ENCODE measurements around the gene SLC7A4. TPM values are rescaled to one million over a fixed set of nuclear protein-coding genes. Genes with fewer than 3 reads are reported as not detected.

The SLC7A4 gene, protein sequence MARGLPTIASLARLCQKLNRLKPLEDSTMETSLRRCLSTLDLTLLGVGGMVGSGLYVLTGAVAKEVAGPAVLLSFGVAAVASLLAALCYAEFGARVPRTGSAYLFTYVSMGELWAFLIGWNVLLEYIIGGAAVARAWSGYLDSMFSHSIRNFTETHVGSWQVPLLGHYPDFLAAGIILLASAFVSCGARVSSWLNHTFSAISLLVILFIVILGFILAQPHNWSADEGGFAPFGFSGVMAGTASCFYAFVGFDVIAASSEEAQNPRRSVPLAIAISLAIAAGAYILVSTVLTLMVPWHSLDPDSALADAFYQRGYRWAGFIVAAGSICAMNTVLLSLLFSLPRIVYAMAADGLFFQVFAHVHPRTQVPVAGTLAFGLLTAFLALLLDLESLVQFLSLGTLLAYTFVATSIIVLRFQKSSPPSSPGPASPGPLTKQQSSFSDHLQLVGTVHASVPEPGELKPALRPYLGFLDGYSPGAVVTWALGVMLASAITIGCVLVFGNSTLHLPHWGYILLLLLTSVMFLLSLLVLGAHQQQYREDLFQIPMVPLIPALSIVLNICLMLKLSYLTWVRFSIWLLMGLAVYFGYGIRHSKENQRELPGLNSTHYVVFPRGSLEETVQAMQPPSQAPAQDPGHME
- not detected in 2 replicates for total RNA-seq

GRCh38 chr22:21032037-21032867 is at the start of gene SLC7A4:
Gene SLC7A4 (minus strand): TSS chr22:21032561. CDS start chr22:21031812, 749 bp downstream.

GRCh38 chr22:21045585-21046294 is 13.4 kb upstream of the SLC7A4 start, which contains the start of gene LRRC74B:
Gene LRRC74B (plus strand): TSS chr22:21045946. CDS start chr22:21045987, 41 bp downstream.

DNA sequence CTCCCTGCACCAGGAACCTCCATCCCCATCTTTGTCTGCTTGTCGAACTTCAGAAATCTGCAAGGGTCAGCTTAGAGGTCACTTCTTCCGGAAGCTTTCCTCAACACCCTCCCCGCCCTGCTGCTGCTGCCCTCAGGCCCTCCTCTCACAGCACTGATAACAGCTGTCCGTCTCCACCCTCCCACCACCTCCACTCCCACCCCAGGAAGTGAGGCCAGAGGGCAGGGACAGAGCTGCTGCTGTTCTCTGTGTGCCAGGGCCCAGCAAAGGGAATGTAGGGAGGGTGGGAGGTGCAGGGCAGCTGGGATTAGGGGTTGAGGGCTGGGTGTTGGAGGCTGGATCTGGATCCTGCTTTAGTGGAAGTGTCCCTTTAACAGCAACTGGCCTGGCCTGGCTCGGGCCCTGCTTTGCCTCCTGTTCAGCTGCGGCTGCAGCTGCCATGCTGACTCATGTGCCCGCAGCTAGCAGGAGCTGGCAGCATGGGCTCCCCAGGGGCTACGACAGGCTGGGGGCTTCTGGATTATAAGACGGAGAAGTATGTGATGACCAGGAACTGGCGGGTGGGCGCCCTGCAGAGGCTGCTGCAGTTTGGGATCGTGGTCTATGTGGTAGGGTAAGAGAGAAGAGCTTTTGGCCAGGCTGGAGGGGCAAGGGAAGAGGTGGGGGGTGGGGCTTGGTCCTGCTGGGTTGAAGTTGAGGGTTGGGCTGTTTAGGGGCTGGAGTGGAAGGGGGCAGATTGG is 17.5 kb downstream of the SLC7A4 start, which contains the start of gene P2RX6:
P2RX6 (plus strand) TSS at position 440 of the 740 bp plus-strand sequence; CDS start at position 450, 10 bp downstream.

GRCh38 chr22:21001601-21002325 is 30.6 kb downstream of the SLC7A4 start, which contains the start of gene THAP7:
Gene THAP7 (minus strand): TSS chr22:21002118. CDS start chr22:21001911, 207 bp downstream.

DNA sequence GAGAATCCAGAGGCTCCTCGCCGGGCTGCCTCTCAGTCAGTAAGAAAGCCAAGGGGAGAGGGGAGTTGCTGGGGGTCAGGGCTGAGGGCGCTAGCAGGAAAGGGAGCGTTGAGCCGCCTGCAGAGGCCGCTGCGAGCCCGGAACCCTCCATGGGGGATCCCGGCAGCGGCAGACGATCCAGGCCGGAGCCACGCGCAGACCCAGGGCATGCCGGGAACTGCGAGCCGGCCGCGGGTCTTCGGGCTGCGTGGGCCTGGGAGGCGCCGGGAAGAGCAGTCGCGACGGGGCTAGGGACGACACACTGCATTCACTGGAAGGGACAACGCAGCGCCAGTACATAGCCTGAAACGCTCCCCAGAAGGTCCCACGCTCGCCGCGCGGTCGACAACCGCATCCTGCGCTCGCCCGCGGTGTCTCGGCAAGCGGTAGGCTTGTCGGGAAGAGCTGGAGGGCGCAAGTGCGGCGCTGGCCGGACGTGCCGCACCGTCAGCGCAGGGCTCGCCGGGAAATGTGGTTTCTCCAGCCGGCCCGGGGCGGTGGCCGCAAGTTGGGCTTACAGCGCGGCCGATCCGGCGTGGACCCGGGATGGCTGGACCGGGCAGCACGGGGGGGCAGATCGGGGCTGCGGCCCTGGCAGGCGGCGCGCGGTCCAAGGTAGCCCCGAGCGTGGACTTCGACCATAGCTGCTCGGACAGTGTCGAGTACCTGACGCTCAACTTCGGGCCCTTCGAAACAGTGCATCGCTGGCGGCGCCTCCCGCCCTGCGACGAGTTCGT is 50.4 kb downstream of the SLC7A4 start, which contains the start of gene LZTR1:
LZTR1 (plus strand) TSS at position 511 of the 776 bp plus-strand sequence; CDS start at position 586, 75 bp downstream.

Other genes with a start within 250 kb of the SLC7A4 start
- gene PI4KA, start 173.8 kb downstream of the SLC7A4 start, total RNA-seq: 33.2 and 36.9 TPM in 2 replicates
- 9.1 and 9.5 TPM in 2 replicates for gene SNAP29, start 173.6 kb downstream of the SLC7A4 start, total RNA-seq
- 29.7 and 30.8 TPM in 2 replicates for gene CRKL, start 115.2 kb downstream of the SLC7A4 start, total RNA-seq
- 0.37 and 0.53 TPM in 2 replicates for gene AIFM3, start 65.3 kb downstream of the SLC7A4 start, total RNA-seq
- gene LZTR1, start 50.3 kb downstream of the SLC7A4 start, total RNA-seq: 45.4 and 53.8 TPM in 2 replicates
- gene THAP7, start 30.4 kb downstream of the SLC7A4 start, total RNA-seq: 18.0 and 22.2 TPM in 2 replicates
- 1.4 and 2.8 TPM in 2 replicates for gene P2RX6, start 17.4 kb downstream of the SLC7A4 start, total RNA-seq
- gene LRRC74B, start 13.4 kb upstream of the SLC7A4 start, total RNA-seq: not detected in 2 replicates

Data from aortic smooth muscle cell (primary cell).